RWPE1 (cell line): ENCODE data around the gene TSPO.

Experiments
- CTCF ChIA-PET: fragments of 350-600 bp; sonication (Branson Sonifier 250); formaldehyde crosslinking; extraction: SDS; loops from one replicate; lab custom pipeline; 2021; lab: Yijun Ruan, JAX
- POLR2A ChIA-PET: fragments of 400-600 bp; formaldehyde crosslinking; extraction: SDS; loops from one replicate; lab custom pipeline; 2020; ENCODE audit warnings: antibody characterized with exemption; ENCODE audit not compliant: low non-redundant PET; lab: Yijun Ruan, JAX
- DNase-seq: peaks from one replicate; pipeline ENCODE4 v3.0.0; 2012; ENCODE audit warnings: low spot score
- H3K27ac ChIP-seq: fragments of 450-650 bp; 2 replicates; pipeline ENCODE4 v1.5.1; 2017
- CTCF ChIP-seq: fragments of 450-650 bp; conservative IDR thresholded peaks from 2 replicates; pipeline ENCODE4 v1.5.1; 2017; ENCODE audit warnings: low read depth, mild to moderate bottlenecking

The TSPO gene

DNA sequence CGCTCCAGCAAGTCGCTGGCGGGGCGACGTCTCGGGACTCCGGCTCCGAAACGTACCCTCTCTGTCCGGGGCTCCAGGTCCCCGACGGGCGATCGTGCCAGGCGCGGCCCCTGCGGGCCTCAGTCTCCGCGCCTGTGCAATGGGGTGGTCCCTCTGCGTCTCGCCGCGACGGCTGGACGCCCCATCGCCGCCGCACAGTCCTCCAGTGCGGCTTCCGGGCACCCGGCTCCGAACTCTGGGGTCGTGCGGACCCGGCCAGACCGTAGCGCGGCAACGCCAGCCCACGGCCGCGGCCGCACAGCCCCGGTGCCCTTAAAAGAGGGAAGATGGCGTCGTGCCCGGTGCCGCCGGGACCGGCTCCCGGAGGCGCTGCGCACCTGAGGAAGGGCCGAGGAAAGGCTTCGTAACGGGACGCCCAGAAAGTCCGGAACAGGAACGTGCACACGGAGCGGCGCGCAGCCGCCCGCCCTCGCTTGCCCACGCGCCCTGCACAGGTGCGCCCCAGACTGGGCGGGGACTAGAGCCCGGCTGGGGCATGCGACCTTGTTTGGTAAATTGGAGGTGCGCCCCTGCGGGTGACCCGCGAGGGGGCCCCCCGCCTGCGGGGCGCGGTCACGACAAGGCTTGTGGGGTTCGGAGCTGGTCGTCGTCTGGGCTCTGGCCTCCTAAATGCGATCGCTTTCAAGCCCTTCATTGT, 40.3 kb upstream of the TSPO start:
- CTCF ChIA-PET, result interaction anchor here (0.6 to 1.0 kb wide), 2 partner anchors 26 to 47 kb away, joined by 3 read pairs; no protein-coding TSS in a partner anchor
- POLR2A ChIA-PET, result no interaction called here
- TF ChIP-seq CTCF, result no peak
- no peak for DNase-seq
- H3K27ac ChIP-seq, result no peak overlapping the region

DNA sequence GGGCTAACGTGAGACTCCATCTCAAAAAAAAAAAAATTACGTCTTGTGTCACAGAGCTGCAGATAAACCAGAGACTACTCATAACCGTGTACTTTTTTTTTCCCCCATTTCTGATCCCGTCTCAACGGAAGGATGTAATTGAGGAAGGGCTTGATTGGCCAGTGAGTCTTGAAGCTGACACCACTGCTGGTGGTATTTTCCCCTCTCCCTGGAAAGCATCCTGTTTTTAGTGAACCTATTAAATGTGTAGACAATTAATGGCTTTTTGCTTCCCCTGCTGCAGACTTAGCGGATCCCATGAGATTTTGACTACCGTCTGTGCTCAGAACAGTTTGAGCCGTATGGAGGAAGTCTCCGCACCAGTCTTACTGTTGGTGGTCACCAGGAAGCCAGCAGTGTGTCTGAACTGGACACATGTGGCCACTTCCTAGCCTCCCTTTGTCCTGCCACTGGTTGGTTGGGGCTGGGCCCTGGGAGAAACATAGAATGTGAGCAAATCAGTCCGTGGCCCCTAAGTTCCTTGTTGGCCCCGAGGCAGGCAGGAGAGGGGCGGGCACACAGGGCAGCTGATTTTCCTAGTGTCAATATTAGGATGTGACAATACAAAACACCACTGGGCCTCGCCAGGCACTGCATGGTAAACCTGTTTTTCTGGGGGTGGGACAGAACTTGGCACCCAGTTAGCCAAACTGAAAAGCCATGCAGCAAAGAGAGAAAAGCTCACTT, 37.7 kb upstream of the TSPO start:
- no peak for TF ChIP-seq CTCF
- ChIA-PET POLR2A (no interaction called here), CTCF (no interaction called here)
- no peak overlapping the region for H3K27ac ChIP-seq
- no peak for DNase-seq

GRCh38 chr22:43114958-43115357, 36.4 kb upstream of the TSPO start:
- ChIA-PET POLR2A (no interaction called here), CTCF (no interaction called here)
- TF ChIP-seq CTCF, result no peak
- DNase-seq, result no peak
- no peak overlapping the region for H3K27ac ChIP-seq

DNA sequence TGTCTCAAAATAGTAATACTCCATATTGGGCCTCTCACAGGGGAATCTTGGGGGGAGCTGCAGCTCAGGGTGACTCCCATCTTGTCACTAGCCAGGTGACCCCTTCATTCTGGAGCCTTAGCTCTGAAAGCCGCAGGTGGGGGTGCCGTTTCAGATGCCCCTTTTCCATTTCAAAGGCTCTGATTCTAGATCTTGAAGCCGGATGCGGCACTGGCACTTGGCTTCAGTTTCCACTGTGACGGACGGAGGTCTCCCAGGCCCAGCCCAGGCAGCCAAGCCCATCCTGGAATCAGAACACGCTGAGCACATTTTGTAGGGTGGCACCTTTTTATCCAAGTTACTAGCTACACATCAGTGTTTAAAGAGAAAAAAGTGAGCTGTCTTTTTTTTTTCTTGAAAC, 34.4 kb upstream of the TSPO start:
- DNase-seq, result no peak
- ChIA-PET CTCF (interaction anchor here (0.6 kb wide), 1 partner anchor 330 kb away, joined by 4 read pairs; no protein-coding TSS in a partner anchor), POLR2A (no interaction called here)
- no peak for TF ChIP-seq CTCF
- no peak overlapping the region for H3K27ac ChIP-seq

DNA sequence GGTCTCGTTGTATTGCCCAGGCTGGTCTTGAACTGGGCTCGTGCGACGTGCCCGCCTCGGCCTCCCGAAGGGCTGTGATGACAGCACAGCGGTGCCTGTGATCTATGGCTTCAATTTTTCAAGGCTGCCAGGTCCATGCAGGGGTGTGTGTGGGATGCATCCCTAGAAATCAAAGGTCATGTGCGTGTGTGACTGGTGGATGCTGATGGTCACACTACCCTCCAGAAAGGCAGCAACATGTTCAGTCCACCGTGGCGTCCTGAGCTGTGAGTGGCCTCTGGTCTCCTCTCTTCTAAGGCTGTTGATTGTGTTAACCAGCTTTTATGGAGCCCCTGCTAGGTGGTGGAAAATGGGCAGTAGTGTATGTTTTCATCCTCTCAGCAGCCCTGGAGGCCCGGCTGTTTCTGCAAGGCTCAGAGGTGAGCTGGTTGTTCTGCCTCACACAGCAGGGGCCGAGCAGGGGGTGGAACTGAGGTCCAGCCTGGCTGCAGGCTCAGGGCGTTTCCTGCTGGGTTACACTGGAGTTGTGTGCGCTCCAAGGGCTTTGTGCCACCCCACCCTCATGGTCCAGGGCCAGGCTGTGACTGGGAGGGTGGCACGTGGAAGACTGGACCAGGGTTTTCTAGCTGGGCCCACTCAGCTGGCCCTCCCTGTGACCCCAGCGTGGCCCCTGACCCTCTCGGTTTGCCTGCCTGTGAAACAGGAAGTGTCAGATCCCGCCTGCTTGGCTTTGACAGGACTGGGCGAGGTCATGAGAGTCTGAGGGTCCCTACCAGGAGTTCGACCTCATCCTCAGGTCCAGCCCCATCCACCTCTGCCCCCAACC, 33.1 kb upstream of the TSPO start:
- no peak for TF ChIP-seq CTCF
- H3K27ac ChIP-seq, result no peak overlapping the region
- CTCF ChIA-PET, result no interaction called here
- no peak for DNase-seq
- POLR2A ChIA-PET, result no interaction called here

- ChIA-PET POLR2A (no interaction called here), CTCF (no interaction called here)
- TF ChIP-seq CTCF, result no peak
- DNase-seq, result no peak
- no peak overlapping the region for H3K27ac ChIP-seq
Measured at GRCh38 chr22:43118953-43119458, 32.4 kb upstream of the TSPO start.
